Stimulated activated CD4-positive, alpha-beta T cell treated with anti-CD3 and anti-CD28 coated beads, Interleukin-1b, Interleukin-23, amount 100 ng/mL, for 4 hours (primary cell): Measurements from ENCODE around the gene GNPTAB.
"Not testable (repeated sequence)": the region's sequence is repeated elsewhere in the genome, so short reads cannot be mapped to it uniquely, and the experiment has no call there.

Experiments used
- DNase-seq, 2 donors: peaks; one replicate each; pipeline ENCODE4 v3.0.0-alpha.2; 2020; ENCODE audit warnings: low read depth in 2 of 2

GNPTAB gene

DNA sequence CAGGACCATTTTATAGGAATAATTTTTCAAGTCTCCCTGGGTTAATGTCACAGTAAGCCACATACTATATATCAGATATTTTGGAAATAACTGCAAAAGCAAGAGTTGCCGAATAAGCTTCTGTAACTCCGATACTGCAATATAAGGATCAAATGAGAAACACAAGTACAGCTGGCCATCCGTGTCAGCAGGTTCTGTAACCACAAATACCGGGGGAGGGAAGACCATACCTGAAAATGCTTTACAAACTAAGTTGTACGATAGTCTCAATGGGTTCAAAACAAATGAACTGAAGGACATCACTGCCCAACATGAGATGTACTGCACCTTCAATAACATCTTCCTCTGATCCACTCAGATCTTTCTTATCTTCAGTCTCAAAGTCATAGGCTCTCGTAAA, 93.3 kb downstream of the GNPTAB start:
- DNase-seq: no peak

DNA sequence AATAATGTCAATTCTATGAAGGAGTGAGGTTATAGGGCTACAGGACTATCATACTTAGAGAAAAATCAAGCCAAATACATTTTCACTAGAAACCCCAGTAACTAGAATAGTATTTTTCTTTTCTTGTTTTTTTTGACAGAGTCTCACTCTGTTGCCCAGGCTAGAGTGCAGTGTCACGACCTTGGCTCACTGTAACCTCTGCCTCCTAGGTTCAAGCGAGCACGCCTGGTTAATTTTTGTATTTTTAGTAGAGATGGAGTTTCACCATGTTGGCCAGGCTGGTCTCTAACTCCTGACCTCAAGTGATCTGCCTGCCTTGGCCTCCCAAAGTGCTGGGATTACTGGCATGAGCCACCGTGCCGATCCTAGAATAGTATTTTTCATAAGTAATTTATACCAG, 96.3 kb downstream of the GNPTAB start:
- DNase-seq: not testable (repeated sequence)

- no peak for DNase-seq
These were observed 97.6 kb downstream of the GNPTAB start for GRCh38 chr12:101733166-101733565.

- no peak for DNase-seq
These were observed 98.4 kb downstream of the GNPTAB start for GRCh38 chr12:101732318-101732717.

GRCh38 chr12:101729842-101730241, 100.9 kb downstream of the GNPTAB start:
- no peak for DNase-seq

DNA sequence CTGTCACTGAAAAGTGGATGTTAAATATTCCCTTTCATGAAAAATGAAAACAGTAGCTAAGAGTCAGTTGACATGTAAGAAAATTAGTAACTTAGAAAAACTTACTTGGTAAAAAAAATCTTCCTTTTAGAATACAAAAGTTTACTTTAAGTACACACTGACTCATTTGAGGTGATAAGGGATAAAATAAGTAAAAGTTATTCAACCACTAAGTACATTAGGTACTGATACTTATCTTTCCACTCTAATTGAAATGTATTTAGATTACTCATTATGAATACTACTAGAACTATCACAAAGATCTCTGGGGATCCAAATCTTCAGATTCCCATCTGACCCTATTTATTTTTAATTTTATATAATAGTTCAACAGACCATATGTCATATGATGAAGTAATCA, 103.7 kb downstream of the GNPTAB start:
- no peak for DNase-seq

DNA sequence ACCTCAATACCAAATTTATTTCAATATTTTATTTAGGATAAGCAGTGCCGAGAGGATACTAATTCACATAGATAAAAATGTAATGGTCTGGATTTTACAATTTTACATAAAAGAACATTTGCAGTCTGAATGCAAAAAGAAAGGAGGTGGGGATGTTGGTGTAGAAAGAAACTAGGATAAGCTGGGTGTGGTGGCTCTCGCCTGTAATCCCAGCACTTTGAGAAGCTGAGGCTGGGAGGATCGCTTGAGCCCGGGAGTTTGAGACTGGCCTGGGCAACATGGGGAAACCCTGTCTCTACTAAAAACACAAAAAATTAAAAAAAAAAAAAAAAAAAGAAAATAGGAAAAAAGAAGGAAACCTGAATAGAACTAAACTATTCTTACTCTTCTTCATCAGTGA, 108.4 kb downstream of the GNPTAB start:
- no peak for DNase-seq

DNA sequence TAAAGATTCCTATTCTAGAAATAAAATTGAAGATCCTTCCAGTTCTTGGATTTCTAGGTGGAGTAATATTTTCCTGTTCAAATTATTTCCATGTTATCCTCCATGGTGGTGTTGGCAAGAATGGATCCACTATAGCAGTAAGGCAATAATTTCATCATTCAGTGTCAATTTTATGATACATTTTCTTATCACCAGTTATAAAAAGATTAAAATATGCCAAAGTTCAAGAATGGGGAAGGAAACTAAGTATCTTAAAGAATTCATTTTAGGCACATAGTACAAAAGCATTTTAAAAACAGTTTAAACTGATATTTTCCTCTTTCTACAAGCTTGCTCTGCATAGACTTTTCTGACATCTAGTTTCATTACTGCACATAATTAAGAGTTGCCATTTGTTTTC, 110.6 kb downstream of the GNPTAB start:
- no peak for DNase-seq

DNA sequence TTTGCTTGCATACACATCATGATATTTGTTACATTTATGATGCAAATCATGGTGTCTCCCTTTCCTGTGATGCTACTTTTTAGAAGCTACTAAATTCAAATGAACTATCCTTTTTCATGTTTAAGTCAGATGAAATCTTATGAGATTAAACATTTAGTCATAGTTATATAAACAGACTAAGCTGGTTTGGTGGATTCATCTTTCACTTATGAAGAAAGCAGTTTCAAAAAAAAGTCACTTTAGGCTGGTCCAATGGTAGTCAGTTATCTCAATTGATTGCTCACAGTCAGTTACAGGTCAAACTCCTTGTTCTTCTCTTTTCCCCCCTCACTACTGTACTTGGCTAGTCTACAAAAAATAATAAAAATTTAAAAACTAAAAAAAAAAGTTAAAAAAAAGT, 111.2 kb downstream of the GNPTAB start:
- no peak for DNase-seq

- no peak for DNase-seq
These were observed 115.8 kb downstream of the GNPTAB start for GRCh38 chr12:101714877-101715444.

- no peak for DNase-seq
These were observed 116.8 kb downstream of the GNPTAB start for GRCh38 chr12:101713930-101714329.

GRCh38 chr12:101713059-101713682, 117.6 kb downstream of the GNPTAB start:
- no peak for DNase-seq

GRCh38 chr12:101710288-101710687, 120.5 kb downstream of the GNPTAB start:
- DNase-seq: no peak

DNA sequence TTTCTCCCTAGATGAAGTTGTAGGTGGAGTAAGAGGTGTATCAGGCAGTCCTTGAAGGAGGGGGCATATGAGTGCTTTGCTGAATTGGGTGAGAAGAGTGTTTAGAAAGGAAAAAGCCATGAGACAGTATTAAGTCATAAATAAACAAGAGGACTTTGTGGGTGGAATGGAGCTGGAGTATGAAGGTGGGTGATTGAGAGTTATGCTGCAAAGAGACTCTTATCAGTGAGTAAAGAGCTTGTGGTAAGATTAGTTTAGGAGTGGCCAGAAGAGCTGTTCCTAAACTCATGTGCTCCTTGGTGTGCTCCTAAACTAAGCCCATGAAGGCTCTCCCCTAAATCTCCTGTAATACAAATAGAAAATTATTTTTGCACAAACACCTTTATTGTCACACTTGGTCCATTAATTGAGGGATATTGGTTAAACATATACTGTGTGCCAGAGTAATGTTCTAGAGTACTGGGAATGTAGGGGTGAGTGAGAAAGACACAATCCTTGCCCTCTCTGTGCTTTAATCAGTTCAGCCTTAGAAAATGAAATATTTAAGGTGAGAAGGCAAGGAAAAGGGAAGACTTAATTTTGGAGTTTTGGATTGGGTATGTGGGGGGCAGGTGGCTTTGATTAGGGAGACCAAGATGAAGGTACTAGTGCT, 123.5 kb downstream of the GNPTAB start:
- no peak for DNase-seq

DNA sequence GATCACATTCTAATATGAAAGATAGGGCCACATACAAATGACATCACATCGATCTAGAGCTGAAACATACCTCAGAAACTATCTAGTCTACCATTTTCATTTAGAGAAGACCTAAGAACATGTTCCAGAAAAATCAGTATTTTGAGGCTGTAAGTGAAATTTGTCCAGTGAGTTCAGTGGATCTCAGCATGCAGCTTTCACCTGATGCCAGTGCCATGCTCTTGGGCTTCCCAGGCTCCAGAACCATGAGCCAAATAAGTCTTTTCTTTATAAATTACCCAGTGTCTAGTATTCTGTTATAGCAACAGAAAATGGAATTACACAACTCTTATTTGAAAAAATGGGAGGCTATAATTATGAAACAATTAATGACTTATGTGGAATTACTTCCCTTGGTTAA, 124.4 kb downstream of the GNPTAB start:
- DNase-seq: no peak

DNA sequence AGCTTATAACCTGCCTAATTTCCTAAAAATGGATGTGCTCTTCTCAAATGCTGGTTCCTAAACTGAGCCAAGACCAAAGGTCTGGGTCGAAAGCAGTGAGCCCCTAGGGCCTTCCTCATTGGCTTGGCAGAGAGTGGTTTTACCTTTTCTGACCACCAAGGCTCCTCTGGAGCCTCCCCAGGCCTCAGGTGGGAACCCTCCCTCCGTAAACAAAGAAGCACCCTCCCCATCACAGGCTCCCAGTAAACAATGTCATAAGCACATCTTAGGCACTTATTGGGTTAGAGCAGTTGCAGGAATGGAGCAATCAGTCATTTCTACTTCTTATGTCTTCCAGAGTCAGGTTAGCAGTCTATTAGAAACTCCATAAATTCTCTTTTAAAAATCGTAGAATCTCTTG, 127.3 kb downstream of the GNPTAB start:
- no peak for DNase-seq

DNA sequence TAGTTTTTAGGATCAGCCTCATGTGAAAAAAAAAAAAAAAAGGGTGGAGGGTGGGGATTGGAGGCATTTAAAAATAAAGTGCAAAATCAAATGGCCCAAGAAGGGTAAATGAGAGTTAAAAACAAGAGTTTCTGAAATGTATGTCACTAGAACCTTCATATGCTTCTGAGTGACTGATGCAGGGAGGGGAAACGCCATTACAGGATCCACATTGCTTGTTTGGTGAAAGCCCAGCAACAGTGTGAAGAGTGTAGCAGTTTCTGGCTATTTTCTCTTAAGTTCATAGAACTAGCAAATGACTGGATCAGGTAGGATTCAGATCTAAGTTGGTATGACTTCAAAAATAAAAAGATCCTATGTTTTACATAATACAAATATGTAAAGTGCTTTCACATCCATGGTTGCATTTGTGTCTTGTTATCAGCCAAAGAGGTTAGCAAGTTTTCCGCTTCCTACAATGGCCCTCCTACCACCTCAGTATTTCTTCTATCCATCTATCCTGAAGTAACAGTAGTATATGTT, 130.4 kb downstream of the GNPTAB start:
- no peak for DNase-seq

DNA sequence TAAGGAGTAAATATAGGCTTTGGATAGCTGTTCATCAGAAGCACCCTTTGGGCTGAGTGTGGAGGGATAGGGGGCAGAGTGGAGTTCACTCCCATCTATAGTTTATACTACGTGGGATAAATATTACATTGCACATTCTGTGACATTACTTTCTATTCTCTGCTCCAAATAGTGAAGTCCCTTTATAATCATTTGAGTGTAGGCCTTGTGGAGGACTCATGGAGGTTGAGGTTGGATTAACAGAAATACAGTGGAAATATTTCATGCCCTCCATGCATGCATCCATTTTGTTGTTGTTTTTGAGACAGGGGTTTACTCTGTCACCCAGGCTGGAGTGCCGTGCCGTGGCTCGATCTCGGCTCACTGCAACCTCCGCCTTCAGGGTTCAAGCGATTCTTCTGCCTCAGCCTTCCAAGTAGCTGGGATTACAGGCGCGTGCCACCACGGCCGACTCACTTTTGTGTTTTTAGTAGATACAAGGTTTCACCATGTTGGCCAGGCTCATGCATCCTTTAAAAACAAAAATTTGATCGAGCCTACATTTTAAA, 131.9 kb downstream of the GNPTAB start:
- no peak for DNase-seq

DNA sequence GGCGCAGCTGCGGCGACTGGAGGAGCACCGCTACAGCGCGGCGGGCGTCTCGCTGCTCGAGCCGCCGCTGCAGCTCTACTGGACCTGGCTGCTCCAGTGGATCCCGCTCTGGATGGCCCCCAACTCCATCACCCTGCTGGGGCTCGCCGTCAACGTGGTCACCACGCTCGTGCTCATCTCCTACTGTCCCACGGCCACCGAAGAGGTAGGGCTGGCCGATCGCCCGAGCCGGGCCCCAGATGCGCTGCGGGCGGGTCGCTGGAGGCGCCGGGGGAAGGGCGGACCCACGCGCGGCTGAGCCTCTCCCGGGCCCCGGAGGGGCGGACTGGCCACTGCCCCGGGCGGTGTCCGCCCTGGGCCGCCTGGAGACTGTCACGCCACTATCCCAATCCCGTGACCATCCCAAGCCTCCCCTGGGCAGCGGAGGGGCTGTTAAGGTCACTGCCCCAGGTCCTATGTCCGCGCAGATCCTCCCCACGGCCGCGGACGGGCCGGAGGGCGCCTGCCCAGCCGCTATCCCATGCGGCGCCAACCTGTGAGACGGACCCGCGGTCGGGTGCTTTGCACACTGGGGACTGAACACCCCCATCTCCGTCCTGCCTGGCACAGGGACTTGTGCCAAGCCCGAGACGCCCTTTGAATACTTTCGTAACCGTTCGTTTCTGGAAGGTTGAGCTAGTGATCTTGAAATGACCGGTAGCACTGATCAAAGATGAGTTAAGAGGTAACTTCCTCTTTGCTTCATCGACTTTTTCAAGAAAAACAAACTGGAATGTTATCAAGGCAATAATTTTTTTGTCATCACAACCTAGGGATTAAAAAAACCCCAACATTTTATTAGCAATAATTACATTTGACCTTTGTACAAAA, 132.6 kb downstream of the GNPTAB start:
- no peak for DNase-seq

GRCh38 chr12:101697197-101697929, 133.4 kb downstream of the GNPTAB start, which contains the start of gene CHPT1:
Gene CHPT1, plus strand, starts transcription at chr12:101697640. Its CDS starts 222 bp downstream, at chr12:101697862.
- DNase-seq: peak; percentile 28 to 64
